HCT116 (cell line): Measurements from ENCODE around the gene SEMA4D. TPM values are rescaled to one million over a fixed set of nuclear protein-coding genes. Genes with fewer than 3 reads are reported as not detected.

Experiments
- ATAC-seq: fragments of 200-7000 bp; cut with Tn5 transposase; 2 replicates; pipeline ENCODE4 v1.9.1; 2020; ENCODE audit warnings: mild to moderate bottlenecking, moderate library complexity
- BruUV-seq: library from RNA; stranded (reverse); fragments of 400-500 nt; replicated peaks from 2 replicates; lab custom pipeline; 2021; lab: Mats Ljungman, UMichigan
- CTCF ChIA-PET: fragments of 300-600 bp; sonication (Branson Sonifier 250); formaldehyde crosslinking; loops from one replicate; lab custom pipeline; 2021; ENCODE audit warnings: antibody characterized with exemption; lab: Charles Lee
- POLR2A ChIA-PET: fragments of 300-600, 350-600 bp; sonication (Branson Sonifier 250); formaldehyde crosslinking; loops from one replicate; lab custom pipeline; 2021; ENCODE audit warnings: antibody characterized with exemption; lab: Charles Lee
- RAD21 ChIA-PET, 2 experiments: fragments of 300-600 bp; sonication (Branson Sonifier 250); formaldehyde crosslinking; loops; one replicate each; lab custom pipeline; 2023; ENCODE audit warnings: low total read pairs in 2 of 2; ENCODE audit not compliant: uncharacterized antibody in 2 of 2, unreplicated experiment in 2 of 2, low non-redundant PET in 1 of 2; lab: Charles Lee
- DNase-seq: peaks from one replicate; pipeline ENCODE4 v3.0.0-alpha.2; 2010; ENCODE audit warnings: low read depth, low spot score
- H2AFZ ChIP-seq: fragments of 200-600 bp; shearing (Covaris generic), sonication (generic); 2 replicates; pipeline ENCODE4 v1.6.1; 2017; ENCODE audit warnings: low read depth, mixed run types, mixed read lengths, antibody characterized with exemption, low read length; ENCODE audit not compliant: poor library complexity, severe bottlenecking
- H3K27ac ChIP-seq: 2 replicates; pipeline ENCODE4 v1.5.1; 2012; ENCODE audit warnings: low read depth, low read length
- H3K27me3 ChIP-seq: fragments of 200-600 bp; sonication (generic); 2 replicates; pipeline ENCODE4 v1.6.1; 2016; ENCODE audit warnings: mixed run types, low read length, mixed read lengths; ENCODE audit not compliant: insufficient read depth
- H3K36me3 ChIP-seq, 2 experiments: fragments of 200-500 bp in 1 of 2; fragments of 200-600 bp in 1 of 2; sonication (Bioruptor generic) in 1 of 2; sonication (generic) in 1 of 2; 2 replicates each; pipeline versions ENCODE4 v1.5.1 to v1.6.1; 2014 to 2016; ENCODE audit warnings: low read length in 2 of 2, inconsistent platforms in 1 of 2, mixed read lengths in 1 of 2, mixed run types in 1 of 2; ENCODE audit not compliant: insufficient read depth in 2 of 2, control insufficient read depth in 1 of 2
- H3K4me1 ChIP-seq, 2 experiments: fragments of 200-600 bp in 1 of 2; sonication (generic) in 1 of 2; 2 replicates each; pipeline versions ENCODE4 v1.5.1 to v1.6.1; 2012 to 2017; ENCODE audit warnings: low read length in 2 of 2, inconsistent platforms in 1 of 2, mild to moderate bottlenecking in 1 of 2, mixed read lengths in 1 of 2, mixed run types in 1 of 2, moderate library complexity in 1 of 2; ENCODE audit not compliant: insufficient read depth in 2 of 2, control insufficient read depth in 1 of 2
- H3K4me2 ChIP-seq: fragments of 200-600 bp; sonication (generic); 2 replicates; pipeline ENCODE4 v1.6.1; 2017; ENCODE audit warnings: mixed run types, low read length, mixed read lengths
- H3K4me3 ChIP-seq, 2 experiments: fragments of 200-600 bp in 1 of 2; sonication (generic) in 1 of 2; replicated peaks in 1 of 2; 2 replicates each; pipeline ENCODE4 v1.5.1; 2011 to 2016; ENCODE audit warnings: low read length in 2 of 2, control low read depth in 1 of 2, low read depth in 1 of 2, mild to moderate bottlenecking in 1 of 2, mixed read lengths in 1 of 2, mixed run types in 1 of 2
- H3K79me2 ChIP-seq: fragments of 200-600 bp; sonication (generic); 2 replicates; pipeline ENCODE4 v1.6.1; 2017; ENCODE audit warnings: mild to moderate bottlenecking, mixed run types, low read length, moderate library complexity, mixed read lengths; ENCODE audit not compliant: insufficient read depth
- H3K9ac ChIP-seq: fragments of 200-600 bp; sonication (generic); 2 replicates; pipeline ENCODE4 v1.6.1; 2016; ENCODE audit warnings: low read length, mixed read lengths
- H3K9me2 ChIP-seq: fragments of 200-600 bp; sonication (generic), shearing (Covaris generic); 2 replicates; pipeline ENCODE4 v1.6.1; 2017; ENCODE audit warnings: mixed run types, mild to moderate bottlenecking, moderate library complexity; ENCODE audit not compliant: insufficient read depth
- H3K9me3 ChIP-seq, 2 experiments: fragments of 200-500 bp in 1 of 2; fragments of 200-600 bp in 1 of 2; sonication (Bioruptor generic) in 1 of 2; sonication (generic) in 1 of 2; 2 replicates each; pipeline ENCODE4 v1.6.1; 2014 to 2017; ENCODE audit warnings: low read length in 2 of 2, mixed read lengths in 2 of 2, inconsistent platforms in 1 of 2, low read depth in 1 of 2, mild to moderate bottlenecking in 1 of 2, mixed run types in 1 of 2, moderate library complexity in 1 of 2; ENCODE audit not compliant: control insufficient read depth in 1 of 2, insufficient read depth in 1 of 2
- H4K20me1 ChIP-seq: fragments of 200-600 bp; sonication (generic), shearing (Covaris generic); 2 replicates; pipeline ENCODE4 v1.6.1; 2017; ENCODE audit warnings: mixed run types, mild to moderate bottlenecking, moderate library complexity; ENCODE audit not compliant: insufficient read depth
- ATF3 ChIP-seq: IDR thresholded peaks from 2 replicates; pipeline ENCODE4 v1.6.1; 2012
- CBX3 ChIP-seq: IDR thresholded peaks from 2 replicates; pipeline ENCODE4 v1.6.1; 2012; ENCODE audit warnings: low read depth
- CEBPB ChIP-seq: IDR thresholded peaks from 2 replicates; pipeline ENCODE4 v1.6.1; 2012; ENCODE audit warnings: low read depth
- EGR1 ChIP-seq: IDR thresholded peaks from 2 replicates; pipeline ENCODE4 v1.6.1; 2012; ENCODE audit warnings: low read depth
- ELF1 ChIP-seq: IDR thresholded peaks from 2 replicates; pipeline ENCODE4 v1.6.1; 2012; ENCODE audit warnings: low read depth, borderline replicate concordance
- EZH2 ChIP-seq: fragments of 200-600 bp; sonication (generic); IDR thresholded peaks from 2 replicates; pipeline ENCODE4 v1.6.1; 2017; ENCODE audit warnings: antibody characterized with exemption, mixed run types
- FOSL1 ChIP-seq: IDR thresholded peaks from 2 replicates; pipeline ENCODE4 v1.6.1; 2012; ENCODE audit warnings: low read depth
- JUND ChIP-seq: IDR thresholded peaks from 2 replicates; pipeline ENCODE4 v1.6.1; 2012
- POLR2A ChIP-seq: IDR thresholded peaks from 2 replicates; pipeline ENCODE4 v1.7.0; 2011; ENCODE audit warnings: borderline replicate concordance; ENCODE audit not compliant: insufficient read depth, insufficient read length; ENCODE audit errors: extremely low read depth
- REST ChIP-seq: IDR thresholded peaks from 2 replicates; pipeline ENCODE4 v1.6.1; 2012; ENCODE audit warnings: low read depth
- SIN3A ChIP-seq: IDR thresholded peaks from 2 replicates; pipeline ENCODE4 v1.6.1; 2012; ENCODE audit warnings: low read depth
- SP1 ChIP-seq: IDR thresholded peaks from 2 replicates; pipeline ENCODE4 v1.6.1; 2012; ENCODE audit warnings: low read depth
- SRF ChIP-seq: IDR thresholded peaks from 2 replicates; pipeline ENCODE4 v1.6.1; 2012; ENCODE audit warnings: low read depth
- TCF7L2 ChIP-seq: IDR thresholded peaks from 2 replicates; pipeline ENCODE4 v1.7.0; 2011; ENCODE audit warnings: borderline replicate concordance, inconsistent platforms; ENCODE audit not compliant: insufficient read depth, insufficient read length; ENCODE audit errors: extremely low read depth
- ZBTB33 ChIP-seq: IDR thresholded peaks from 2 replicates; pipeline ENCODE4 v1.6.1; 2011; ENCODE audit warnings: mild to moderate bottlenecking, low read length, moderate library complexity; ENCODE audit not compliant: insufficient replicate concordance; ENCODE audit errors: extremely low read depth
- ZNF274 ChIP-seq: fragments of 200-500 bp; sonication (Bioruptor generic); IDR thresholded peaks from 2 replicates; pipeline ENCODE4 v1.6.1; 2014; ENCODE audit warnings: mild to moderate bottlenecking, low read depth, low read length, inconsistent platforms
- intact Hi-C: fragments of 100-400 bp; cut with micrococcal nuclease; formaldehyde crosslinking; loops from 2 replicates; pipeline ENCODE4 v1.10.0; 2022
- total RNA-seq: library from RNA; stranded (reverse); gene quantifications from one replicate; pipeline ENCODE4 v1.2.1, GENCODE V29; 2021; ENCODE audit not compliant: unreplicated experiment
- TF ChIP-seq, protein P1 (sequence below), 3 experiments: fragments of 200-600 bp in 1 of 3; sonication (generic) in 1 of 3; IDR thresholded peaks in 2 of 3; conservative IDR thresholded peaks in 1 of 3; 2 replicates each; pipeline ENCODE4 v1.5.1; 2012 to 2017; ENCODE audit warnings: low read depth in 2 of 3, low read length in 2 of 3, antibody characterized with exemption in 1 of 3, borderline replicate concordance in 1 of 3, control low read depth in 1 of 3, mild to moderate bottlenecking in 1 of 3, mixed read lengths in 1 of 3, mixed run types in 1 of 3, moderate library complexity in 1 of 3; ENCODE audit not compliant: insufficient read depth in 1 of 3
- TF ChIP-seq, protein P2 (sequence below): IDR thresholded peaks from 2 replicates; pipeline ENCODE4 v1.6.1; 2012

Gene SEMA4D
- total RNA-seq, 1 experiment from 2014 or later, result 32.0 TPM

- intact Hi-C loops, result no loop called here
- DNase-seq (no peak), ATAC-seq (no peak)
- Histone ChIP-seq H4K20me1 (no peaks in the 10 kb centered on the region), H3K9ac (no peak overlapping the region), H3K4me2 (no peak overlapping the region), H3K79me2 (no peaks in the 10 kb centered on the region), H3K9me3 (no peaks in the 10 kb centered on the region), H3K4me1 (no peaks in the 10 kb centered on the region), H3K9me2 (no peaks in the 10 kb centered on the region), H3K36me3 (peaks cover 13% of the 10 kb centered on the region in 2 experiments; a peak in 3 of 4 replicates), H2AFZ (no peak overlapping the region), H3K4me3 (no peak overlapping the region), H3K27me3 (no peaks in the 10 kb centered on the region), H3K27ac (no peak overlapping the region)
- POLR2A ChIA-PET, result no interaction called here
- no TSS peak for BruUV-seq
- RAD21 ChIA-PET, result no interaction called here
- CTCF ChIA-PET, result no interaction called here
- TF ChIP-seq TCF7L2 (no peak), ATF3 (no peak), SRF (no peak), EGR1 (no peak), REST (no peak), POLR2A (no peak), SP1 (no peak), SIN3A (no peak), CEBPB (no peak), EZH2 (no peak), JUND (no peak), ZNF274 (no peak), ZBTB33 (no peak), FOSL1 (no peak), ELF1 (no peak), CBX3 (no peak)
- TF ChIP-seq, protein P1, sequence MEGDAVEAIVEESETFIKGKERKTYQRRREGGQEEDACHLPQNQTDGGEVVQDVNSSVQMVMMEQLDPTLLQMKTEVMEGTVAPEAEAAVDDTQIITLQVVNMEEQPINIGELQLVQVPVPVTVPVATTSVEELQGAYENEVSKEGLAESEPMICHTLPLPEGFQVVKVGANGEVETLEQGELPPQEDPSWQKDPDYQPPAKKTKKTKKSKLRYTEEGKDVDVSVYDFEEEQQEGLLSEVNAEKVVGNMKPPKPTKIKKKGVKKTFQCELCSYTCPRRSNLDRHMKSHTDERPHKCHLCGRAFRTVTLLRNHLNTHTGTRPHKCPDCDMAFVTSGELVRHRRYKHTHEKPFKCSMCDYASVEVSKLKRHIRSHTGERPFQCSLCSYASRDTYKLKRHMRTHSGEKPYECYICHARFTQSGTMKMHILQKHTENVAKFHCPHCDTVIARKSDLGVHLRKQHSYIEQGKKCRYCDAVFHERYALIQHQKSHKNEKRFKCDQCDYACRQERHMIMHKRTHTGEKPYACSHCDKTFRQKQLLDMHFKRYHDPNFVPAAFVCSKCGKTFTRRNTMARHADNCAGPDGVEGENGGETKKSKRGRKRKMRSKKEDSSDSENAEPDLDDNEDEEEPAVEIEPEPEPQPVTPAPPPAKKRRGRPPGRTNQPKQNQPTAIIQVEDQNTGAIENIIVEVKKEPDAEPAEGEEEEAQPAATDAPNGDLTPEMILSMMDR (IDR thresholded peaks at IDR 0.05 in 2 of 3, conservative IDR thresholded peaks at IDR 0.05 in 1 of 3; ENCODE audit: borderline replicate concordance in 1 of 3, insufficient read depth in 1 of 3, low read depth in 2 of 3, low read length in 2 of 3), result no peak
- TF ChIP-seq, protein P2, sequence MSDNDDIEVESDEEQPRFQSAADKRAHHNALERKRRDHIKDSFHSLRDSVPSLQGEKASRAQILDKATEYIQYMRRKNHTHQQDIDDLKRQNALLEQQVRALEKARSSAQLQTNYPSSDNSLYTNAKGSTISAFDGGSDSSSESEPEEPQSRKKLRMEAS, result no peak
Observed at GRCh38 chr9:89363311-89363670, 134.6 kb downstream of the SEMA4D start.
